Right ventricle myocardium superior (tissue), 1 donor: Measurements from ENCODE around the gene MRPL51. TPM values are rescaled to one million over a fixed set of nuclear protein-coding genes. Genes with fewer than 3 reads are reported as not detected.
"Not testable (repeated sequence)": the region's sequence is repeated elsewhere in the genome, so short reads cannot be mapped to it uniquely, and the experiment has no call there.

Source experiments
- ATAC-seq: fragments of 200-7000 bp; cut with Tn5 transposase; one replicate; pipeline ENCODE4 v1.9.1; 2020; ENCODE audit warnings: mild to moderate bottlenecking; ENCODE audit not compliant: poor library complexity
- DNase-seq: peaks from one replicate; pipeline ENCODE4 v3.0.0-alpha.2; 2020
- intact Hi-C: fragments of 100-400 bp; cut with DNase I; formaldehyde crosslinking; loops from one replicate; pipeline ENCODE4 v1.11.2; 2022
- total RNA-seq: library from RNA; stranded (reverse); fragmentation: NEBNext Ultra II Directional; extraction: Animal tissue kit (Norgen Biotek cat#: 25700); gene quantifications from one replicate; pipeline ENCODE4 v1.2.1, GENCODE V29; 2021
- donor health status: DM: no; HTN: yes; CAD: no; lungs with severe emphysema.

The MRPL51 gene
- total RNA-seq, 1 donor from 2014 or later = 280 TPM

GRCh38 chr12:6466751-6467150 is 26.3 kb downstream of the MRPL51 start:
- ATAC-seq, DNase-seq, intact Hi-C loops: not testable (repeated sequence)

GRCh38 chr12:6466184-6466573 is 26.9 kb downstream of the MRPL51 start:
- ATAC-seq (no peak), DNase-seq (no peak)
- intact Hi-C loops = no loop called here

GRCh38 chr12:6465467-6466183 is 27.4 kb downstream of the MRPL51 start:
- DNase-seq = no peak
- intact Hi-C loops = no loop called here

GRCh38 chr12:6464531-6464930 is 28.5 kb downstream of the MRPL51 start:
- intact Hi-C loops = loop anchor here (5.0 kb wide), 2 partner anchors 42 to 132 kb away; no protein-coding TSS in a partner anchor
- DNase-seq (no peak), ATAC-seq (no peak)

More at GRCh38 chr12:6465467-6466183, 27.4 kb downstream of the MRPL51 start:
- ATAC-seq = peak; percentile 58

GRCh38 chr12:6463858-6464257 is 29.2 kb downstream of the MRPL51 start:
- DNase-seq (no peak), ATAC-seq (no peak)
- intact Hi-C loops = loop anchor here (5.0 kb wide), 2 partner anchors 42 to 132 kb away; no protein-coding TSS in a partner anchor

GRCh38 chr12:6463216-6463615 is 29.8 kb downstream of the MRPL51 start:
- intact Hi-C loops = loop anchor here (5.0 kb wide), 2 partner anchors 41 to 131 kb away; no protein-coding TSS in a partner anchor

GRCh38 chr12:6462234-6462995 is 30.6 kb downstream of the MRPL51 start:
- DNase-seq = no peak
- intact Hi-C loops = loop anchor here (5.0 kb wide), 2 partner anchors 40 to 130 kb away; no protein-coding TSS in a partner anchor
- no peak for ATAC-seq

More at GRCh38 chr12:6463216-6463615, 29.8 kb downstream of the MRPL51 start:
- ATAC-seq = no peak
- no peak for DNase-seq

GRCh38 chr12:6461401-6462233 is 31.4 kb downstream of the MRPL51 start:
- peak; percentile 23 for ATAC-seq
- peak; percentile 64 for DNase-seq
- intact Hi-C loops = loop anchor here (5.0 kb wide), 2 partner anchors 39 to 129 kb away; no protein-coding TSS in a partner anchor

GRCh38 chr12:6460751-6461371 is 32.2 kb downstream of the MRPL51 start:
- intact Hi-C loops = loop anchor here (5.0 kb wide), 2 partner anchors 39 to 129 kb away; no protein-coding TSS in a partner anchor
- no peak for DNase-seq

GRCh38 chr12:6459004-6459337 is 34.1 kb downstream of the MRPL51 start:
- DNase-seq (no peak), ATAC-seq (no peak)
- intact Hi-C loops = no loop called here

More at GRCh38 chr12:6460751-6461371, 32.2 kb downstream of the MRPL51 start:
- peak; percentile 70 for ATAC-seq

- DNase-seq (no peak), ATAC-seq (no peak)
- intact Hi-C loops = no loop called here
Measured at GRCh38 chr12:6458281-6459003, 34.6 kb downstream of the MRPL51 start.

- no peak for DNase-seq
- ATAC-seq = no peak
- intact Hi-C loops = no loop called here
Measured at GRCh38 chr12:6457220-6457945, 35.7 kb downstream of the MRPL51 start.

GRCh38 chr12:6452944-6453630 is 40.0 kb downstream of the MRPL51 start:
- DNase-seq (peak; percentile 68), ATAC-seq (peak; percentile 2)
- intact Hi-C loops = no loop called here

- peak; percentile 37 for ATAC-seq
- DNase-seq = no peak
- intact Hi-C loops = no loop called here
Measured at GRCh38 chr12:6452245-6452943, 40.7 kb downstream of the MRPL51 start.

- intact Hi-C loops = no loop called here
- ATAC-seq = peak; percentile 95
- peak; percentile 91 for DNase-seq
Measured at GRCh38 chr12:6451348-6452244, 41.5 kb downstream of the MRPL51 start, which contains the start of gene TAPBPL. TSS of gene TAPBPL (plus strand) at chr12:6452042. CDS start at chr12:6452249, 207 bp downstream.
